Suprapubic skin (tissue), 4 donors: Measurements from ENCODE around the gene GSN. TPM values are rescaled to one million over a fixed set of nuclear protein-coding genes. Genes with fewer than 3 reads are reported as not detected.

Source experiments
- DNase-seq, 2 donors: peaks; one replicate each; pipeline ENCODE4 v3.0.0-alpha.2; 2019; ENCODE audit warnings: low spot score in 2 of 2
- H3K27ac ChIP-seq: fragments of 200-600 bp; sonication (generic); one replicate; pipeline ENCODE4 v1.5.1; 2019
- H3K27me3 ChIP-seq: fragments of 200-600 bp; sonication (generic); one replicate; pipeline ENCODE4 v1.5.1; 2019
- H3K36me3 ChIP-seq: fragments of 200-600 bp; sonication (generic); one replicate; pipeline ENCODE4 v1.5.1; 2019
- H3K4me1 ChIP-seq: fragments of 200-600 bp; sonication (generic); one replicate; pipeline ENCODE4 v1.5.1; 2019
- H3K4me3 ChIP-seq: fragments of 200-600 bp; sonication (generic); one replicate; pipeline ENCODE4 v1.5.1; 2019; ENCODE audit warnings: mild to moderate bottlenecking
- H3K9me3 ChIP-seq: fragments of 200-600 bp; sonication (generic); one replicate; pipeline ENCODE4 v1.5.1; 2019
- EP300 ChIP-seq: sonication (generic); formaldehyde crosslinking; IDR thresholded peaks from one replicate; pipeline ENCODE4 v1.6.1; 2017; ENCODE audit warnings: antibody characterized with exemption
- POLR2A ChIP-seq, 2 donors: fragments of 450-650 bp; IDR thresholded peaks; one replicate each; pipeline ENCODE4 v1.6.1; 2017; ENCODE audit warnings: antibody characterized with exemption in 2 of 2, mild to moderate bottlenecking in 2 of 2, moderate library complexity in 2 of 2
- POLR2AphosphoS5 ChIP-seq, 3 donors: sonication (generic); formaldehyde crosslinking; IDR thresholded peaks; one replicate each; pipeline ENCODE4 v1.6.1; 2017; ENCODE audit warnings: antibody characterized with exemption in 3 of 3
- WGBS: methylation state at CpG from one replicate; pipeline ENCODE4 v1.1.5; 2018; 5-methylcytosine and 5-hydroxymethylcytosine counted together
- total RNA-seq, 4 donors: library from RNA; depleted of rRNA; stranded (reverse); fragments of >200 nt; gene quantifications; one replicate each; pipeline ENCODE4 v1.1.0, GENCODE V29; 2016
- TF ChIP-seq, protein P1 (sequence below), 2 donors: fragments of 200-600 bp in 1 of 2; fragments of 450-650 bp in 1 of 2; sonication (generic) in 1 of 2; IDR thresholded peaks; one replicate each; pipeline ENCODE4 v1.5.1; 2016 to 2019; ENCODE audit warnings: antibody characterized with exemption in 2 of 2, mild to moderate bottlenecking in 1 of 2, moderate library complexity in 1 of 2

The GSN gene
- total RNA-seq, 4 donors from 2014 or later, result 681 to 944 (median 771) TPM

DNA sequence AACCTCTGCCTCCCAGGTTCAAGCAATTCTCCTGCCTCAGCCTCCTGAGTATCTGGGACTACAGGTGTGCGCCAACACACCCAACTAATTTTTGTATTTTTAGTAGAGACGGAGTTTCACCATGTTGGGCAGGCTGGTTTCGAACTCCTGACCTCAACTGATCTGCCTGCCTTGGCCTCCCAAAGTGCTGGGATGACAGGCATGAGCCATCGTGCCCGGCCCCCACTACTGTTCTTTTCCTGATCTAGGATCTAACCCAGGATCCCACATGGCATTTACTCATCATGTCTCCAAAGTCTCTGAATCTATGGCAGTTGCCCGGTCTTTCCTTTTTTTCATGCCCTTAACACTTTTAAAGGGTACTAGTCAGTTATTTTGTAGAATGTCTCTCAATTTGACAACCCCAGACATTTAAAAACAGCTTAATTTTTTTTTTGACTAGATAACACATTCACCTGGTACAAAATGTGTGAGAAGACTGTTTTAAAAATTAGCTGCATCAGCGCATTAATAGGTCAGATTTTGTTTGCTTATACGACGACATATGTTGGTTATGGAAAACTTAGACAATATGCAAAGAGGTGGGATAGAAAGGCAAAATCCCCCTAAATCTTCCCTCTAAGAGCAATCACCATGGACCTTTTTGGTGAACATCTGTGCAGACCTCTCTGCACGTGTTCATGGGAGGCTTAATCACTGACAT, 55.6 kb downstream of the GSN start:
- no peak for TF ChIP-seq EP300
- TF ChIP-seq, protein P1, sequence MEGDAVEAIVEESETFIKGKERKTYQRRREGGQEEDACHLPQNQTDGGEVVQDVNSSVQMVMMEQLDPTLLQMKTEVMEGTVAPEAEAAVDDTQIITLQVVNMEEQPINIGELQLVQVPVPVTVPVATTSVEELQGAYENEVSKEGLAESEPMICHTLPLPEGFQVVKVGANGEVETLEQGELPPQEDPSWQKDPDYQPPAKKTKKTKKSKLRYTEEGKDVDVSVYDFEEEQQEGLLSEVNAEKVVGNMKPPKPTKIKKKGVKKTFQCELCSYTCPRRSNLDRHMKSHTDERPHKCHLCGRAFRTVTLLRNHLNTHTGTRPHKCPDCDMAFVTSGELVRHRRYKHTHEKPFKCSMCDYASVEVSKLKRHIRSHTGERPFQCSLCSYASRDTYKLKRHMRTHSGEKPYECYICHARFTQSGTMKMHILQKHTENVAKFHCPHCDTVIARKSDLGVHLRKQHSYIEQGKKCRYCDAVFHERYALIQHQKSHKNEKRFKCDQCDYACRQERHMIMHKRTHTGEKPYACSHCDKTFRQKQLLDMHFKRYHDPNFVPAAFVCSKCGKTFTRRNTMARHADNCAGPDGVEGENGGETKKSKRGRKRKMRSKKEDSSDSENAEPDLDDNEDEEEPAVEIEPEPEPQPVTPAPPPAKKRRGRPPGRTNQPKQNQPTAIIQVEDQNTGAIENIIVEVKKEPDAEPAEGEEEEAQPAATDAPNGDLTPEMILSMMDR (IDR thresholded peaks at IDR 0.05), result no peak
- H3K27ac ChIP-seq, result peak overlapping the region; percentile 88
- no peaks in the 10 kb centered on the region for H3K9me3 ChIP-seq
- no peaks in the 10 kb centered on the region for H3K27me3 ChIP-seq
- no peak for DNase-seq
- H3K4me3 ChIP-seq, result no peak overlapping the region
- H3K36me3 ChIP-seq, result peaks cover 71% of the 10 kb centered on the region
- H3K4me1 ChIP-seq, result peaks cover 70% of the 10 kb centered on the region
- WGBS, result 90% methylated on average over 10 of the region's 10 CpGs

DNA sequence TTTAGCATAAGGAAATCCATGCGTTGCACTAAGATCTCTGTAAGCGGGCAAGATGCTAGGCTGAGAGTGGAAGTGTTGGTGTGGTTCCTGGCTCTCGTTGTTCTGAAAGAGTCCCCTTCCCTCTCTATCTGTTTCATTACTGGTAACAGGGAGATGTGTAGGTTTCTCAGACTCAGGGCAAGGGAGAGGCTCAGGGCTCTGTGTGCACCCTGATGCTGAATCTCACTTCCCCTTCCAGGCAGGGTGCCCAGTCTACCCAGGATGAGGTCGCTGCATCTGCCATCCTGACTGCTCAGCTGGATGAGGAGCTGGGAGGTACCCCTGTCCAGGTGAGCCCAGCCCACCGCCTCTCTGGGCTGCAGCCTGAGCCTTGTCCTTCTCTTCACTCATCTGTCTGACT, 56.4 kb downstream of the GSN start:
- Histone ChIP-seq H3K27me3 (no peaks in the 10 kb centered on the region), H3K4me1 (peaks cover 73% of the 10 kb centered on the region), H3K4me3 (no peak overlapping the region), H3K27ac (peak overlapping the region; percentile 88), H3K9me3 (no peaks in the 10 kb centered on the region), H3K36me3 (peaks cover 73% of the 10 kb centered on the region)
- WGBS, result 90% methylated on average over 5 of the region's 5 CpGs
- no peak for DNase-seq
- TF ChIP-seq, protein P1 (IDR thresholded peaks at IDR 0.05), result no peak
- TF ChIP-seq POLR2A (IDR thresholded peaks at IDR 0.05) (no peak), EP300 (no peak), POLR2AphosphoS5 (IDR thresholded peaks at IDR 0.05) (no peak)

DNA sequence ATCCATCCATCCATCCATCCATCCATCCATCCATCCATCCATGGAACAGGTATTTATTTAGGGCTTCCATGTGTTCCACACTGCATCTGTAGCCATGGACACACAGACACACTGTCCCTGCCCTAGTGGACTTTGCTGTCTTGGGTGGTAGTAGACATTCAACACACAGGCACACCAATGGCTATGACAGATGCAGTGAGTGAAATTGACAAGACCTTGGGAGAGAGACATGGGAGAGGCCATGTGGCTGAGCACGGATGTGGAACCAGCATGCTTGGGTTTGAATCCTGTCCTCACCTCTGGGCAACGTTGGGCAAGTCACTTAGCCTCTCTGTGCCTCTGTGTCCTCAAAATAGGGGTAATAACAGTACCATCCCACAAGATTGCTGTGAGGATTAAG, 56.8 kb downstream of the GSN start:
- Histone ChIP-seq H3K36me3 (peaks cover 77% of the 10 kb centered on the region), H3K4me1 (peaks cover 73% of the 10 kb centered on the region)
- no peak for TF ChIP-seq POLR2AphosphoS5 (IDR thresholded peaks at IDR 0.05)
- TF ChIP-seq POLR2A (IDR thresholded peaks at IDR 0.05), result no peak
- TF ChIP-seq, protein P1 (IDR thresholded peaks at IDR 0.05), result no peak
- TF ChIP-seq EP300, result no peak

DNA sequence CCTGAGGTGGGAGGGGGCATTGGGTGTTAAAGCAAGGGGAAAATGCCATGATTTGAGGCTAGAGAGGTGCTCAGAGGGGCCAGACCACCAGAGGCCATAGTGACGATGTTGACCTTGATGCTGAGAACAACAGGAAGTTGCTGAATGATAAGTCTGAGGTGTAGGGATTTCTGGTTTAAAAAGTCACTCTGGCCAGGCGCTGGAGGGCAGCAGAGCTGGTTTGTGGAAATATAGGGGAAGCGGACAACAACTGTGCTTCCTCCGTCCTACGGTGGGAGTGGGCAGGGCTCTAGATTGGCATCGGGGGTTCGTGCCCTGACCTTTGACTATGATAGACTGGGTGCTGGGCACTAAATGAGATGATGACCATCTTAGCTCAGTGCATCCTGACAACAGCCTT, 57.4 kb downstream of the GSN start:
- Histone ChIP-seq H3K4me1 (peaks cover 69% of the 10 kb centered on the region), H3K27me3 (no peaks in the 10 kb centered on the region), H3K4me3 (no peak overlapping the region), H3K27ac (peak overlapping the region; percentile 88), H3K36me3 (peaks cover 82% of the 10 kb centered on the region), H3K9me3 (no peaks in the 10 kb centered on the region)
- WGBS, result 68% methylated on average over 7 of the region's 7 CpGs
- no peak for DNase-seq
- TF ChIP-seq EP300 (no peak), POLR2AphosphoS5 (IDR thresholded peaks at IDR 0.05) (no peak), POLR2A (IDR thresholded peaks at IDR 0.05) (no peak)
- TF ChIP-seq, protein P1 (IDR thresholded peaks at IDR 0.05), result no peak

More for the DNA sequence above, 56.8 kb downstream of the GSN start:
- no peak overlapping the region for H3K4me3 ChIP-seq
- DNase-seq, result no peak
- no peaks in the 10 kb centered on the region for H3K9me3 ChIP-seq
- WGBS, result 71% methylated on average over 2 of the region's 2 CpGs
- peak overlapping the region; percentile 88 for H3K27ac ChIP-seq
- no peaks in the 10 kb centered on the region for H3K27me3 ChIP-seq

DNA sequence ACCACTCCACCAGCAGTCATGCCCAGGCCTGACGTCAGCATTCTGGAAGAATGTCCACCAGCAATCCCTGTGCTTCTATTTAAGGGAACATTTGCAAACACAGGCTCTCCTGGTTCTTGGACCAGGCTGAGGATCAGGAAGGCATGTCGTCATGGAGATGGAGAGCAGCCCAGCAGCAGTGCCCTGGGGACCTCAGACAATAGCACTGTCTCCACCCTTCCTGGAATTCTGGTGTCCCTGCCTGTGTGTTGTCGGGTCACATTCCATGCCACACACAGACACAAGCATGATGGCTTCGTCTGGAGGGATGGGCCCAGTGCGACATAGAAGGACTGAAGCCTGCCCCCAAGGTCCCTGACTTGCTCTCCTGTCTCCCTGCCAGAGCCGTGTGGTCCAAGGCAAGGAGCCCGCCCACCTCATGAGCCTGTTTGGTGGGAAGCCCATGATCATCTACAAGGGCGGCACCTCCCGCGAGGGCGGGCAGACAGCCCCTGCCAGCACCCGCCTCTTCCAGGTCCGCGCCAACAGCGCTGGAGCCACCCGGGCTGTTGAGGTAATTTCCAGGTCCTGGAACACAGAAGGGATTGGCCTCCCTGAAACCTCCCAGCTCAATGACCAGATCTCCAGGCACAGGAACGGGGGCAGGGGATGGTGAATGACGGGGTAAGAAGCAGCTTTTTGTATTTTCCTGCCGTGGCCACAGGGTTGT, 58.3 kb downstream of the GSN start:
- H3K4me3 ChIP-seq, result no peak overlapping the region
- WGBS, result 25% methylated on average over 10 of the region's 19 CpGs
- TF ChIP-seq POLR2AphosphoS5 (IDR thresholded peaks at IDR 0.05) (peak; percentile 83 to 96 (median 96)), POLR2A (IDR thresholded peaks at IDR 0.05) (no peak), EP300 (peak; percentile 90)
- TF ChIP-seq, protein P1 (IDR thresholded peaks at IDR 0.05), result no peak
- peaks cover 62% of the 10 kb centered on the region for H3K4me1 ChIP-seq
- DNase-seq, result peak; percentile 95 to 96
- H3K27ac ChIP-seq, result peak overlapping the region; percentile 88
- H3K36me3 ChIP-seq, result peaks cover 82% of the 10 kb centered on the region
- H3K9me3 ChIP-seq, result no peaks in the 10 kb centered on the region
- no peaks in the 10 kb centered on the region for H3K27me3 ChIP-seq
